Fibroblast of lung (primary cell): ENCODE measurements around the gene ALDH5A1.

Source experiments
- EZH2 ChIP-seq: IDR thresholded peaks from 2 replicates; pipeline ENCODE4 v1.5.1; 2012; ENCODE audit warnings: low read length, control low read depth, mild to moderate bottlenecking; ENCODE audit errors: missing control alignments
- TF ChIP-seq, protein P1 (sequence below), 2 donors: IDR thresholded peaks in 1 of 2; conservative IDR thresholded peaks in 1 of 2; 1 replicate in 1 of 2; 2 replicates in 1 of 2; pipeline ENCODE4 v1.5.1; 2011 to 2012; ENCODE audit warnings: low read length in 2 of 2, control low read depth in 1 of 2, inconsistent platforms in 1 of 2, low read depth in 1 of 2, mild to moderate bottlenecking in 1 of 2

DNA sequence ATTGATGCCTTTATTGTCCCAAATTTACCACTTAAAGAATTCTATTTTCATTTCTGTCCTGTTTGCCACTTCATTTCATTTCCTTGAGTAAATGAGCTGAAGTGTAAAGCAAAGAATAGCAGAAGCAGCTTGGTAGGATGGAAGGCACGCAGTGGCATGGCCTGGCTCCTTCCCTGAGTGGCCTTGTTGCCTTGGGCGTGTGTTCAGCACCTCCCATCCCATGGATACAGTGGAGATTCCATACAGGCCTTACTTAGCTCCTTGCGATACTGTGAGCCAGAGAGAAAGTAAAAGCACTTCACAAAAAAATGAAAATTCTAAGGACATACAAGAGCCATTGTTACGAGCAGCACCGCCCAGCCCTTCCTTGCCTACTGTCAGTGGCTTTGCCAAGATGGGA, 39.6 kb downstream of the ALDH5A1 start:
- TF ChIP-seq, protein P1, sequence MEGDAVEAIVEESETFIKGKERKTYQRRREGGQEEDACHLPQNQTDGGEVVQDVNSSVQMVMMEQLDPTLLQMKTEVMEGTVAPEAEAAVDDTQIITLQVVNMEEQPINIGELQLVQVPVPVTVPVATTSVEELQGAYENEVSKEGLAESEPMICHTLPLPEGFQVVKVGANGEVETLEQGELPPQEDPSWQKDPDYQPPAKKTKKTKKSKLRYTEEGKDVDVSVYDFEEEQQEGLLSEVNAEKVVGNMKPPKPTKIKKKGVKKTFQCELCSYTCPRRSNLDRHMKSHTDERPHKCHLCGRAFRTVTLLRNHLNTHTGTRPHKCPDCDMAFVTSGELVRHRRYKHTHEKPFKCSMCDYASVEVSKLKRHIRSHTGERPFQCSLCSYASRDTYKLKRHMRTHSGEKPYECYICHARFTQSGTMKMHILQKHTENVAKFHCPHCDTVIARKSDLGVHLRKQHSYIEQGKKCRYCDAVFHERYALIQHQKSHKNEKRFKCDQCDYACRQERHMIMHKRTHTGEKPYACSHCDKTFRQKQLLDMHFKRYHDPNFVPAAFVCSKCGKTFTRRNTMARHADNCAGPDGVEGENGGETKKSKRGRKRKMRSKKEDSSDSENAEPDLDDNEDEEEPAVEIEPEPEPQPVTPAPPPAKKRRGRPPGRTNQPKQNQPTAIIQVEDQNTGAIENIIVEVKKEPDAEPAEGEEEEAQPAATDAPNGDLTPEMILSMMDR (conservative IDR thresholded peaks at IDR 0.05 in 1 of 2, IDR thresholded peaks at IDR 0.05 in 1 of 2; ENCODE audit: low read depth in 1 of 2, low read length in 2 of 2) = no peak
- no peak for TF ChIP-seq EZH2
